ENCODE data around the gene HERPUD1.

Gene HERPUD1

GRCh38 chr16:56936491-56936890 lies 4.5 kb downstream of the HERPUD1 start:
- no peak for DNase-seq

GRCh38 chr16:56936950-56937349 lies 5.0 kb downstream of the HERPUD1 start:
- DNase-seq: no peak

DNA sequence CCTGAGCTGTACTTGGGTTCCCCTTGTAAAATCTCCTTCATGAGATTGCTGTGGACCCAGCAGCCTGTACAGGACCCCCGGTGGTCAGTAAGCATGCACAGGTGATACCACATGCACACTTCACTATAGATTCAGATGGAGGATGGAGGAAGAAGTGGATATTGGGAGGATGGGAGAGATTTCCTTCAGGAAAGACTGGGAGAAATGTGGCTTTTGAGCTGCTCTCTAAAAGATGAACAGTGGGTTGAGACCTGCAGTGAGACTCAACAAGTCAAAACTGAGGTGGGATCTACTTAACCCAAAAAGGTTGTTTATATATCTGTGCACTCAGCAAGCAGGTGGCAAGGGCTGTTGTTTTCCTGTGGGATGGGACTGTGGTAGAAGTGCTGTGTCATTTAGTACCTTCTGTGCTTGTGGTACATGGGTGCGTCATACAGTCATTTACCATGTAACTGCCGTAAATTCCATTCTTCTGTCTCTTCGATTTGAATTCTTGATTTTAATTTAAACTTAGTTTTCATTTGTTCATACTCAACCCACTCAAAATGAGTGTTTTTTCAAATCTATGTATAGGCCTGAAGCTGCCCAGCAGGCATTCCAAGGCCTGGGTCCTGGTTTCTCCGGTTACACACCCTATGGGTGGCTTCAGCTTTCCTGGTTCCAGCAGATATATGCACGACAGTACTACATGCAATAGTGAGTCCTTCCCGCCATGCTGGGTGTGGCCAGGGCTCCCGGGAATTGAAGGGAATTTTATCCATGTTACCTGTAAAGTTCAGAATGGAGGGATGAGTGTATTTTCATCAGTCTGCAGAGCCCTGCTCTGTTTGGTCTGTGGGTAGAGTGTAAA lies 6.9 kb downstream of the HERPUD1 start:
- no peak for DNase-seq

DNA sequence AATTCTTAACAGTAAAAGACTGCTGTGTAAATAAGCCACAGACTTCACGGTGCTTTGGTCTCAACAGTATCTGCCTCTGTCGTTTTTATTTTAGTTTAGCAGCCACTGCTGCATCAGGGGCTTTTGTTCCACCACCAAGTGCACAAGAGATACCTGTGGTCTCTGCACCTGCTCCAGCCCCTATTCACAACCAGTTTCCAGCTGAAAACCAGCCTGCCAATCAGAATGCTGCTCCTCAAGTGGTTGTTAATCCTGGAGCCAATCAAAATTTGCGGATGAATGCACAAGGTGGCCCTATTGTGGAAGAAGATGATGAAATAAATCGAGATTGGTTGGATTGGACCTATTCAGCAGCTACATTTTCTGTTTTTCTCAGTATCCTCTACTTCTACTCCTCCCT lies 7.9 kb downstream of the HERPUD1 start:
- DNase-seq: no peak

DNA sequence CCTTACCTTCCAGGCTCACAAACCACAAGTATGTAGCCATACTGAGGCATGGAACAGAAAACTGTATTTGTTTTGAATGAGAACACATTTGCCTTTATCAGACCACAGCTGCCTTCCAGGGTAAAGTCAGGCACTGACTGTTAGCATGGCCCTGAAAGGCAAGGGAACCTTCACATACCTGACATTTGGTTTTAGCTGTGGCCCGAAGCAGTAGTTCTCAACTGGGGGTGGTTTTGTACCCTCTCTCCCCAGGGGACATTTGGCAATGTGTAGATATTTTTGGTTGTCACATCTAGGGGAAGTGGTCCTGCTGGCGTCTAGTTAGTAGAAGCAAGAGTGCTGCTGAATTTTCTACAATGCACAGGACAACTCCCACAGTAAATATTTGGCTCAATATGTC lies 9.2 kb downstream of the HERPUD1 start:
- no peak for DNase-seq

DNA sequence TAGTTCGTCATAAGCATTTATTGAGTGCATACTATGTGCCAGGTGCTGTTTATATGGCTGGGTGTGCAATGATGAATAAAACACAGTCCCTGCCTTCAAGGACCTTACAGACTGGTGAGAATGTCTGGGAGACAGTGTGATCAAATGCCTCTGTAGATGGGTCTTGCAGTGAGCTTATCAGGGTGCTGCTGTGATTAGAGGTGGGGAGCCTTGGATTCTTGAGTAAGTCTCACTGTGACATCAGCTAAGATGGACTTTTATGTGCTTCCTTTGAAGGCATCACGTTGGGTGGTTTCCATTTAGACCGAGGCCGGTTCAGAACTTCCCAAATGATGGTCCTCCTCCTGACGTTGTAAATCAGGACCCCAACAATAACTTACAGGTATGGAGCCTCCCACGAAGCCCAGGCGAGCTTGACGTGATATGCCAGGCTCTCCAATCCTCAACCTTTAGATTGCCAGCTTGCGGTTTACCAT lies 10.0 kb downstream of the HERPUD1 start:
- no peak for DNase-seq

- DNase-seq: no peak
Measured at GRCh38 chr16:56943761-56944375, 11.9 kb downstream of the HERPUD1 start.

DNA sequence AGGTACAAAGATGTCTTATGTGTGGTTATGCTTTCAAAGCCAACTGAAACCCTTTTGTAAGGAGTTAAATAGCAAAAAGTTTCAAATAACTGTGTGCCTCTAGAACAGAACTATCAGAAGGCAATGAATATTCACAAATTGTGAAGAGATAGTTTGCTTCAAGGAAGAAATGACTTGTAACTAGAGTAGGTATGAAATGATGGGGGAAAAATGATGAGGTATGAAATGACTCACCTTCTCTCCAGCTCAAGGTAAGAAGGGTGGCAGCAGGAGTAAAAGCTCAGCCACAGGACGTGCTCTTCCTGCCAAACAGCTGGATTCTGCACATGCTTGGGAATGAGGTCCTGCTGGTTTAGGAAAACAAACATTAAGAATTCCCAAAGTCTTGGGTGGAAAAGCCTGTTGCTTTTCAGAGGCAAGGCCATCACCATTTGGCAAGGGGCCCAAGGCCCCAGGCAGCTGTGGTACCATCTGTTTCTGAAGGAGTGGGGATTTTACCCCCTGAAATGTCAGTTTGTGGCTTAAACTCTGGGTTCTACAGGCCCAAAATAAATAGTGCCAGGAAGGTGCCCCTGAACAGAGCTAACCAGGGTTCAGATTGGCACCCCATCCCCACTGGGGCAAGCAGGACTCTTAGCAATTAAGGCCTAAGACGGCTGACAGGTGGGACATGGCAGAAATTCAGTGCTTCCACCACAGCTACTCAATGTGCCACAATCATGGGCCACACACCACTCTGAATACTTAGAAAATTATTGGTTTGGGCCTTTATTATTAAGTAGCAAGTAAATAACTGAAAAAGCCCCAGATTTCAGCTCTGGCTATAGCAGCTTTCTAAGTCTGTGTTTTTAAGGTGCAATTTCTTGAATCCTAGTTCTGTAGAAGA lies 13.3 kb downstream of the HERPUD1 start:
- no peak for DNase-seq

DNA sequence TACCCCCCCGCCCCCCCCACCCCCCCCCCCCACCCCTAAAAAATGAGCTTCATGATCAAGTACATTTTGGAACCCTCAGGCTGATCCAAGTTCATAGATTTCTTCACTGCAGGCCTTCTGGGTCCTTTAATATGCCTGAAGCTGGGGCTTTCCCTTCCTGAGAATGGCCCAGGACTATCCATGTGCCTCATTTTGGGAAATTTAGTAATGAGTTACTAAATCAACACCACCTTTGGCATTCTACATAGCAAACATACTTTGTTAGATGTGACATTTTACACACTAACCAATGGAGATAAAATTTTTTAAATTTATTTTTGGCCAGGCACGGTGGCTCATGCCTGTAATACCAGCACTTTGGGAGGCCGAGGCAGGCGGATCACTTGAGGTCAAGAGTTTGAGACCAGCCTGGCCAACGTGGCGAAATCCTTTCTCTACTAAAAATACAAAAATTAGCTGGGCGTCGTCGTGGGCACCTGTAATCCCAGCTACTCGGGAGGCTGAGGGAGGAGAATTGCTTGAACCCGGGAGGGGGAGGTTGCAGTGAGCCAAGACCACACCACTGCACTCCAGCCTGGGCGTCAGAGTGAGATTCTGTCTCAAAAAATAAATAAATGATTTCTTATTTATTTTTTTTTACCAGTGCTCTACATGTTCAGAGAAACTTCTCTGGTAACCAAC lies 14.0 kb downstream of the HERPUD1 start:
- no peak for DNase-seq

GRCh38 chr16:56946767-56947603 lies 15.0 kb downstream of the HERPUD1 start:
- no peak for DNase-seq

DNA sequence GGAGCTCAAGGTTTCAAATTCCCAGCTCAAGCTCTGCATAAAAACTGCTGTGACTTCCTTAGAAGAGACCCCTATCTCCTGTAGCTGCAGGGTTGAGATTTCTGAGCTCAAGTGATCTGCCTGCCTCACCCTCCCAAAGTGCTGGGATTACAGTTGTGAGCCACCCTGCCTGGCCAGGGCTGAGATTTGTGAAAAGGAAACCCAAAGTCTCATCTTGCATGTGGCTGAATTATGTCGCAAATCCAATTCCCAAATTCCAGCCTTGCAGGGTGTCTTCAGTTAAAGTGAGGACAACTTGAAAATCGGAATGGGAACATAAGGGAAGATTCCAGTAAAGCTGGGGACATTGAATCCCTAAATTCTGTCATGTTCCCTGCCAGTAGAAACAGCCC lies 15.7 kb downstream of the HERPUD1 start:
- no peak for DNase-seq

- DNase-seq: no peak
Measured at GRCh38 chr16:56948234-56948633, 16.3 kb downstream of the HERPUD1 start.

GRCh38 chr16:56950051-56950450 lies 18.1 kb downstream of the HERPUD1 start:
- no peak for DNase-seq

DNA sequence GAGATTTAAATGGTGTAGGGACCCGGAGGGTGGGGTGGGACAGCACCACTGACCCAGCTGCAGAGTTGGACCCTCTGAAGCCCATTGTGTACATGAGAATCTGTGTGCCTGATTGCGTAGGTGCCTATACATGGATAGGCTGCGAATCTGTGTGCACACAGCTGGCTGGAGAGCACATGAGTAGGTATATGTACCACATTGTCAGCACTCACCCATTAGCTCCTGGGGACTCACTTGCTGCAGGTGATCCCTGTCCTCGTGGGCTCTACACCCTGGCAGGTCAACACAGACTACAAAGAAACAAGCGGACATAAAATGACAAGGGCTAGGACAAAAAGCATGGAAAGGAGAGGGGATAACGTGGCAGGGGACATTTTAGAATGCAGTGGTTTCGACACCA lies 18.5 kb downstream of the HERPUD1 start:
- DNase-seq: no peak

- DNase-seq: peak; percentile 79
Measured at GRCh38 chr16:56950881-56951771, 19.2 kb downstream of the HERPUD1 start.

GRCh38 chr16:56953006-56953405 lies 21.1 kb downstream of the HERPUD1 start:
- DNase-seq: no peak

DNA sequence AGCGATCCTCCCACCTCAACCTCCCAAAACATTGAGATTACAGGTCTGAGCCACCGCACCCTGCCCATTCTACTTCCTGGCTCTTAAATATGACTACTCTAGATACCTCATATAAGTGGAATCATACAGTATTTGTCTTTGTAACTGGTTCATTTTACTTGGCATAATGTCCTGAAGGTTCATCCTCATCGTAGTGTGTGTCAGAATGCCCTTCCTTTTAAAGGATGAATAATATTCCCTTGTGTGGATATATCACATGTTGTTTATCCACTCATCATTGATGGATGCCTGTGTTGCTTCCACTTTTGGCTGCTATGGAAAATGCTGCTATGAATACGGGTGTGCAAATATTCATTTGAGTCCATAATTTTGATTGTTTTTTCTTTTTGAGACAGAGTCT lies 24.1 kb downstream of the HERPUD1 start:
- DNase-seq: no peak

- no peak for DNase-seq
Measured at GRCh38 chr16:56956756-56957155, 24.8 kb downstream of the HERPUD1 start.

GRCh38 chr16:56960681-56961281 lies 28.8 kb downstream of the HERPUD1 start:
- no peak for DNase-seq

GRCh38 chr16:56961386-56961785 lies 29.4 kb downstream of the HERPUD1 start:
- no peak for DNase-seq
